ENCODE data around the gene RAB44. TPM values are rescaled to one million over a fixed set of nuclear protein-coding genes. Genes with fewer than 3 reads are reported as not detected.

The RAB44 gene
- total RNA-seq, 1 donor from 2014 or later: 0.20 TPM

- H3K4me3 Mint-ChIP-seq: no peak overlapping the region
These were observed 31.5 kb downstream of the RAB44 start for GRCh38 chr6:36729161-36729524.

DNA sequence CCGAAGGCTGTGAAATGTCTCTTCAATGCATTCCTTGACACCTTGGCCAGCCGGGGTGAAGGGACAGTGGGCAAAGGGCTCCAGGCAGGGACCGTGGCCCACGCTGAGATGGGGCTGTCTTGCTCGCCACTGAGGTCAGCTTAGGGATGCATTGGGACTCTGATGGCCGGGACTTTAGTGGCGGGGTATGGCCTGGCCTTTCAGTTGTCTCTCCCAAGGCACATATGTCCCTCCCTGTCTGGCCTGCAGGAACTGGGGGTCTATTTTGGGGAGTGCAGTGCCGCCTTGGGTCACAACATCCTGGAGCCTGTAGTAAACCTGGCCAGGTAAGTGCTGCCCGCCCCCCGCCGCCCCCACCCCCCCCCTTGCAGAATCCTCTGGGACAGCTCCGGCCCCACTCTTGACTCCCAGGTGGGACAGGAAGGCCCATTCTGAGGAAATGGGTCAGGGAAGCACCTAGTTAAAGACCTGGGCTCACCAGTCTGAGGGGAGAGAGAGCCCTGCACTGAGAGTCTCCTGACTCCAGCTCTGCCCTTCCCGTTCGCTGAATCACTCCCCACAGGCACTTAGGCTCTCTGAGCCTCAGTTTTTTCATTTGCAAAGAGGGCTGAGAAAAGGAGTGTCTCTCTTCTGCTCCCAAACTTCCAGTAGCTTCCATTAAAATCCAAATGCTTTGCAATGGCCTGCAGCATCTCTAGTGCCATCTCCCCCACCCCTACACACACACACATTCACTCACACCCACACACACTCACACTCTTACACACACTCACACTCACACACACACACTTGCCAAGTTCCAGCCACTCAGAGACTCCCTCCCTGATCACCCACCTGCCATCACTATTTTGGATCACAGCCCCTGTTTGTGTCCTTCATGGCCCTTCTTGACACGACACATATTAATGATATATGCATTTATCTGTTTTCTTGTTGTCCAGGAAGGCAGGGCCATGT, 33.1 kb downstream of the RAB44 start:
- CTCF ChIA-PET: no interaction called here
- DNase-seq: no peak
- Mint-ChIP-seq H3K4me1 (peaks cover 47% of the 10 kb centered on the region), H3K4me3 (no peak overlapping the region), H3K27me3 (no peaks in the 10 kb centered on the region), H3K36me3 (ENCODE audit: low read depth) (no peaks in the 10 kb centered on the region), H3K27ac (no peak overlapping the region), H3K9me3 (no peaks in the 10 kb centered on the region)
- POLR2A ChIA-PET: interaction anchor here (1.4 kb wide), 1 partner anchor 24 kb away, joined by 3 read pairs; no protein-coding TSS in a partner anchor
- no peak for TF ChIP-seq CTCF (IDR thresholded peaks at IDR 0.05)
- ATAC-seq (ENCODE audit: low read depth): no peak
- intact Hi-C loops (cut with micrococcal nuclease): no loop called here

More at GRCh38 chr6:36729161-36729524, 31.5 kb downstream of the RAB44 start:
- Mint-ChIP-seq H3K27me3 (no peaks in the 10 kb centered on the region), H3K27ac (no peak overlapping the region), H3K9me3 (no peaks in the 10 kb centered on the region), H3K4me1 (peaks cover 52% of the 10 kb centered on the region), H3K36me3 (ENCODE audit: low read depth) (no peaks in the 10 kb centered on the region)
- CTCF ChIA-PET: interaction anchor here (2.7 kb wide), 1 partner anchor 114 kb away, joined by 9 read pairs; no protein-coding TSS in a partner anchor
- POLR2A ChIA-PET: no interaction called here
- DNase-seq: no peak
- ATAC-seq (ENCODE audit: low read depth): no peak
- intact Hi-C loops (cut with micrococcal nuclease): no loop called here
- no peak for TF ChIP-seq CTCF (IDR thresholded peaks at IDR 0.05)

DNA sequence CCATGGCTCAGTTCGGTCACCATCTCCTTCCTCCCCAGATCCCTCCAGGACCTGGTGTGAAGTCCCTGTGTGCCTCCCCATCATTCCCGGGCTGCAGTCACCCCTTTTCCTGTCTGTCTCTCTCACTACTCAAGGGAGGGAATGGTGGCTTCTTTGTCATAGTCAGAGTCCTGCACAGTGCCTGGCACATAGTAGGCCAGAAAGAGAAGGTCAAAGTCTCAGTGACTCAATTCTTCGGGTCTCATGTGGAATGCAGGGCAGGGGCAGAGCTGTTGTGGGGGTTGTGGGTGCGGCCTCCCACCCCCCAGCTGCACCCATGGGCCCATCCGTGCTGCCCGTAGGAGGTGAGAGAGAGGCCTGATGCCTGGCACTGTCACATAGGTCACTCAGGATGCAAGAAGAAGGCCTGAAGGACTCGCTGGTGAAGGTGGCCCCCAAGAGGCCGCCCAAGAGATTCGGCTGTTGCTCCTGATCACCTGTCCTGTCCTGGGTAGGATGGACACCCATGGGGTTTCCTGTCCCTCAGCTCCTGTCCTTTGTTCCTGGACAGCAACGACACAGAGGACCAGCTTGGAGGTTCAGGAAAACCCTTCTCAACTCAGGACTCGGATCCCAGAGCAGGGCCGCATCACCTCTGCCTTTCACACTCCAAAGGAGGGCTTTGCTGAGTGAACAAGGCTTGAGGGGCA, 34.1 kb downstream of the RAB44 start:
- H3K27me3 Mint-ChIP-seq: no peaks in the 10 kb centered on the region
- DNase-seq (no peak), ATAC-seq (ENCODE audit: low read depth) (no peak)
- H3K27ac Mint-ChIP-seq: no peak overlapping the region
- intact Hi-C loops (cut with micrococcal nuclease): no loop called here
- H3K9me3 Mint-ChIP-seq: no peaks in the 10 kb centered on the region
- no peak overlapping the region for H3K4me3 Mint-ChIP-seq
- ChIA-PET POLR2A (interaction anchor here (1.4 kb wide), 1 partner anchor 23 kb away, joined by 3 read pairs; no protein-coding TSS in a partner anchor), CTCF (no interaction called here)
- H3K36me3 Mint-ChIP-seq (ENCODE audit: low read depth): no peaks in the 10 kb centered on the region
- no peak for TF ChIP-seq CTCF (IDR thresholded peaks at IDR 0.05)
- peaks cover 36% of the 10 kb centered on the region for H3K4me1 Mint-ChIP-seq

DNA sequence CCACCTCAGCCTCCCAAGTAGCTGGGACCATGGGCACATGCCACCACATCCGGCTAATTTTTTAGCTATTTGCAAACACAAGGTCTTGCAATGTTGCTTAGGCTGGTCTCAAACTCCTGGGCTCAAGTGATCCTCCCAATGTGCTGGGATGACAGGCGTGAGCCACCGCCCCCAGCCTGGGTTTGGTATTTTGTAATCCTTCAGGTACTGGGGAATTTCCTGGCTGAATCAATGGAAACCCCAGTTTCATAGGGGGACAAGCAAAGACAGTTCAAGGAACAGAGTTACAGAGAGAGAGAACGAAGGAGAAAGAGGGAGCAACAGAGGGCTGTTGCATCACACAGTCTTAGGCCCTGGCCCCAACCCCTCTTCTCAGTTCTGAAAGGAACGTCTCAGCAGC, 35.7 kb downstream of the RAB44 start:
- ATAC-seq (ENCODE audit: low read depth): no peak
- ChIA-PET POLR2A (interaction anchor here (0.6 to 2.0 kb wide), 4 partner anchors 13 to 51 kb away, joined by 3 to 11 read pairs (median 4); no protein-coding TSS in a partner anchor), CTCF (interaction anchor here (1.1 to 3.9 kb wide), 2 partner anchors 25 to 117 kb away, joined by 4 to 21 read pairs; no protein-coding TSS in a partner anchor)
- intact Hi-C loops (cut with micrococcal nuclease): no loop called here
- no peaks in the 10 kb centered on the region for H3K9me3 Mint-ChIP-seq
- no peak for DNase-seq
- no peak overlapping the region for H3K4me3 Mint-ChIP-seq
- H3K27ac Mint-ChIP-seq: no peak overlapping the region
- H3K4me1 Mint-ChIP-seq: peaks cover 33% of the 10 kb centered on the region
- no peaks in the 10 kb centered on the region for H3K27me3 Mint-ChIP-seq
- no peak for TF ChIP-seq CTCF (IDR thresholded peaks at IDR 0.05)
- H3K36me3 Mint-ChIP-seq (ENCODE audit: low read depth): no peaks in the 10 kb centered on the region

All from activated B cell treated with CpG ODN at 0.5 μM for 24 hours (primary cell).